Stimulated activated naive CD4-positive, alpha-beta T cell treated with Interleukin-2 at 50 U/mL for 16 hours (primary cell): Measurements from ENCODE around the gene ATP6V1G3.
A peak's percentile ranks its signal among the peaks of the same experiment; 100 is the strongest.
"Not testable (repeated sequence)": the region's sequence is repeated elsewhere in the genome, so short reads cannot be mapped to it uniquely, and the experiment has no call there.

Experiments
- DNase-seq: peaks from one replicate; lab custom pipeline; 2025; lab: John Stamatoyannopoulos, UW

The ATP6V1G3 gene, protein sequence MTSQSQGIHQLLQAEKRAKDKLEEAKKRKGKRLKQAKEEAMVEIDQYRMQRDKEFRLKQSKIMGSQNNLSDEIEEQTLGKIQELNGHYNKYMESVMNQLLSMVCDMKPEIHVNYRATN

GRCh38 chr1:198540580-198540979, at the start of gene ATP6V1G3:
TSS of gene ATP6V1G3 (minus strand) at chr1:198540680. CDS start at chr1:198540650, 30 bp downstream.
- DNase-seq, result no peak

- DNase-seq, result no peak
Observed at GRCh38 chr1:198588845-198589244, 48.4 kb upstream of the ATP6V1G3 start.

DNA sequence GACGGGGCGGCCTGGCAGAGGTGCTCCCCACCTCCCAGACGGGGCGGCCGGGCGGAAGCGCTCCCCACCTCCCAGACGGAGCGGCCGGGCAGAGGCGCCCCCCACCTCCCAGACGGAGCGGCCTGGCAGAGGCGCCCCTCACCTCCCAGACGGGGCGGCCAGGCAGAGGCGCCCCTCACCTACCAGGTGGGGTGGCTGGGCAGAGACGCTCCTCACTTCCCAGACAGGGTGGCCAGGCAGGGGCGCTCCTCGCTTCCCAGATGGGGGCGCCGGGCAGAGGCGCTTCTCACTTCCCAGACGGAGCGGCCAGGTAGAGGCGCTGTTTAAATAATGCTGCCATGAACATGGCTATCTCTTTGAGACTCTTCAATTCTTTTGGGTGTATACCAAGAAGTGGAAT, 43.7 kb upstream of the ATP6V1G3 start:
- DNase-seq, result no peak

- DNase-seq, result not testable (repeated sequence)
Observed at GRCh38 chr1:198583209-198583802, 42.8 kb upstream of the ATP6V1G3 start.

- no peak for DNase-seq
Observed at GRCh38 chr1:198577444-198577843, 37.0 kb upstream of the ATP6V1G3 start.

DNA sequence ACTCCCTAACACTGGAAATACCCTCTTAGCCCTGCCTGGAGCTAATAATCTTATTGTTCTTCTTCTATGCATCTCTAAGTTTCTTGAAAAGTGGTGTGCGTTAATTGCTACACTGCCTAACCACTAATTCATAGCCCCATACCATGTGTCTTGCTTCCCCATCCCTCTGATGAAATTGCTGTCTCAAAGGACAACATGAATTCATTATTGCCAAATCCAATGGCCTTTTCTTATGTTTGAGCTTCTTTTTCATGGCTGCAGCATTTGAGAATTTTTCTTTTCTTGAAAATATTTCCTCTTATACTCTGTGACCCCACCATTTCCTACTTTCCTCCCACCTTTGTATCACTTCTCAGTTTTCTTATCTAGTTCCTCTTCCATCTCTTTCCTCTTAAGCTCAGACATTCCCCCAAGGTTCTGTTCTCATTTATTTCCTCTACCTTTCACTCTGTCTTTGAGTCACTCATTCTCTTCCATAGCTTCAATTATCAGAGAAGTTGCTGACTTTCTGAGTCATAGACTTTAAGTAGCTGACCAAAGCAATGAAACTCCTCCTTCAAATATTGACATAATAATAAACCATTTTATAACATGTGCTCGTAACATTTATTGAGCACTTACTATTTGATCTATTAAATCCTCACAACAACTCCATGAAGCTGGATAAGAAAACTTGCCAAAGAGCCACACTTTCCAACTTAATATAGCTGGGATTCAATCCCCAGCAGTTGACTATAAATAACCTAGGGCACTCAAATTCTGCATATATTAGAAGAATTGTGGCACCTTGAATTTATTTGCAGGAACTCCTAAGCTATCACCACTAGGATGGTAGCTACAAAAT, 35.5 kb upstream of the ATP6V1G3 start:
- no peak for DNase-seq

DNA sequence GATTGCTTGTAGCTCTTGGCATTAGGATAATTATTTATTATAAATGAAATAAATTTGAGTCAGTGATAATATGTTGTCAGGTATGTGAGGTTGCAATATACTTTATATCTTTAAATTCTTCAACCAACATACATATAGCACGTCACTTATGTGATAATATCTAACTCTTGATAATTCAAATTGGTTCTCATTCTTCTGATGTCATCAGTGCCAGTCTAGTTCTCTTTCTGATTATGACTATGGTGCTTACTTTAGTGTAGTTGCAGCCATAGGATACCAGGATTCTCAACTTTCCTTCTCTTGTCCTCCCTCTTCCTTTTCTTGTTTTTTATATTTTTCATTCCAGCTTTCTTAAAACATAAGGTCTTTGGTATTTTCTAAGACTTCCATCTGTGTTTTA, 34.8 kb upstream of the ATP6V1G3 start:
- no peak for DNase-seq

DNA sequence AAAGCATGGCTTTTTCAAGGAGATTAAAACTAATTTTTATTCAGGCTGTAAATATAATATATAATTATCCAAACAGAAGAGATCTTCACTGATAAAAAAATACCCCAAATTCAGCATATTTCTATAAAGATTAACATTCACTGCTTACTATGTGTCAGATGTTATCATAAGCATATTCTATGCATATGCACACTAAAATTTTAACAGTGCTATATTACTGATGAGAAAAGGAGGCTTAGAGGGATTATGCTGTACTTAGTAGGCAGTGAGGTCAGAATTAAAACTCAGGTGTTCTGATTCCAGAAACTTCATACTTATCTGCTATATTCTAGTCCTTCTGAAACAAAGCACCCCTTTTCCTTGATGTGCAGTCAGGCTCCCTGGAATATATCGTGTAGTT, 33.8 kb upstream of the ATP6V1G3 start:
- no peak for DNase-seq

DNA sequence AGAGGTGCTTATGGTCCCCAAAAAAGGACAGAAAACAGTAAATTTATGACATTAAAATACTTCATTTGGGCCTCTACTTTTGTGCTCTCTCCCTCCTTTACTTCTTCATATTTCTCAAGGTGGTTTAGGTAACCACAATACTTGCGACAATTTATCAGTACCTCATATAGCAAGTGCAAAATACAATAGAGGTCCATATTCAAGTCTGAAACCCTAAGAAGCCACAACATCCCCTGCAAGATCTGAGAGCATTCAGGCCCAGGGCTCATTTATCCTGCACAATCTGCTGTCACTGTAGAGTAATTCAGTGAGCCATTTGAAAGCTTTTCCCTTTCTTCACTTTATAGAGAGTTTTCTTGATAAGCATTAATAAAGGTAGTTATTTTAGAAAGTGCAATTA, 24.2 kb upstream of the ATP6V1G3 start:
- no peak for DNase-seq

- DNase-seq, result no peak
Observed at GRCh38 chr1:198564157-198564556, 23.7 kb upstream of the ATP6V1G3 start.

DNA sequence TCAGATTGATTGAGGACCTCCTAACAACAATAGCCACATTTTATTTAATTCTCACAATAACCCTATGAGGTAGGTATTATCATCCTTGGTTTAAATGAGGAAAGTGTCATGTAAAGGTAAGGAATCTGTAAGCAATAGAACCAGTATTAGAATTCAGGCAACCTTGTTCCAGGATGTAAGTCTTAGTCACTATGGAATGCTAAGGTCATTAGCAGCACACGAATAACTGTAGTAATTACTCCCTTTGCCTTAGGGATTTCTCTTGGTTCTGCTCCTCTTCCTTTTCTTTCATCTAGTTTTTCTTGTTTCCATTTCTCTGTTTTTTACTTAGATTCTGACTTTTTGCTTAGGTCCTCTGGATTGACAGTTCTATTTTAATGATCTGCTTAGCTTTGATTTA, 23.1 kb upstream of the ATP6V1G3 start:
- DNase-seq, result no peak

GRCh38 chr1:198560161-198560560, 19.7 kb upstream of the ATP6V1G3 start:
- no peak for DNase-seq

DNA sequence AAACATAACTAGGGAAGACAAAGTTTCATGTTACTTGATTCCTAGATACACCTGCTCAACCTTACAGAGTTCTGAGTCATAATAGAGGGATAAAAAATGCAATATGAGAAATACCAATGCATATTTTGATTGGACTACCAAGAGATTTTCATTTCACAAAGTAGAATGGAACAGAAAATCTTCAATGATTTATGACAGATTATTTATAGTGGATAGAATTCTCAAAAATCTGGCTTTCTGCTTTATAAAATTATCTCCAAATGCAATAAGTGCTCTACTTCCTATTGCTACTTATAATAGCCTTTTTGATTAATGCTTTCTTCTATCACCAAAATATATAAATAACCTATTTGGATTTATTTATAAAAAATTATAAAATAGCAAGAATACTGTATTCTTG, 18.9 kb upstream of the ATP6V1G3 start:
- DNase-seq, result no peak

- DNase-seq, result no peak
Observed at GRCh38 chr1:198558402-198558801, 17.9 kb upstream of the ATP6V1G3 start.

- peak; percentile 23 for DNase-seq
Observed at GRCh38 chr1:198556971-198557370, 16.5 kb upstream of the ATP6V1G3 start.

- DNase-seq, result no peak
Observed at GRCh38 chr1:198552668-198553416, 12.4 kb upstream of the ATP6V1G3 start.

- no peak for DNase-seq
Observed at GRCh38 chr1:198550941-198551524, 10.6 kb upstream of the ATP6V1G3 start.

- DNase-seq, result no peak
Observed at GRCh38 chr1:198549866-198550265, 9.4 kb upstream of the ATP6V1G3 start.

DNA sequence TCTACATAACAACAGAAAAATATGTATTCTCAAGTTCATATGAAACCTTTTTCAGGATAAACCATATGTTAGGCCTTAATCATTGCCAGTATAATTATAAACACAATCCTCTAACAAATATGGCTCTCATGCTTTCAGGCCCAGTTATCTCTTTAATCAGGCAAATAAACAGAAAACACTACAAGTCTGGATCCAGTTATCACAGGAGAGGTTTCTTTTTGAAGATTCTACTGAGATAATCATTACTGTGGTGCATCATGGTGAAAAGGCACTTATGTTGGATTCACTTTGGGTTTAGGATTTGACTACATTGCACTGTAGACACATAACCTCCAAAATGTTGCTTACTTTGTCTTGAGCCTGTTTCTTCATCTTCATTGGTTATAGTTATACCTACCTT, 8.4 kb upstream of the ATP6V1G3 start:
- DNase-seq, result no peak

- no peak for DNase-seq
Observed at GRCh38 chr1:198545156-198545555, 4.7 kb upstream of the ATP6V1G3 start.

DNA sequence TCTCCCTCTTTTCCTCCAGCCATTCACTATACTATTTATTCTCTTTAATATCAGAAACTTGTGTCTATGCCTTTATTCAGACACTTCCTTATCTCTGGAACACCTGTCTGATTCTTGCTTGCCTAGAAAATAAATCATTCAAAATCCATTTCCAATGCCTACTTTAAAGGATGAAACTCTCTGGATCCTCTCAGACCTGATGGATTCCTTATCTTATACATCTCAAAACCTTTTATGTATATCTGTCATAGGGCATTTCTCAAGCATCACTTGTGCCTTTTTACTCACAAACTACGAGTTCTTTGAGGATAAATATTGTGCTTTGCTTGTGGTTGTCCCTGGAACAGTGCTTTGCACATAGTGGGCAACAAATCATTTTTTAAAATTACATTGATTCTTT, 3.8 kb upstream of the ATP6V1G3 start:
- DNase-seq, result no peak

DNA sequence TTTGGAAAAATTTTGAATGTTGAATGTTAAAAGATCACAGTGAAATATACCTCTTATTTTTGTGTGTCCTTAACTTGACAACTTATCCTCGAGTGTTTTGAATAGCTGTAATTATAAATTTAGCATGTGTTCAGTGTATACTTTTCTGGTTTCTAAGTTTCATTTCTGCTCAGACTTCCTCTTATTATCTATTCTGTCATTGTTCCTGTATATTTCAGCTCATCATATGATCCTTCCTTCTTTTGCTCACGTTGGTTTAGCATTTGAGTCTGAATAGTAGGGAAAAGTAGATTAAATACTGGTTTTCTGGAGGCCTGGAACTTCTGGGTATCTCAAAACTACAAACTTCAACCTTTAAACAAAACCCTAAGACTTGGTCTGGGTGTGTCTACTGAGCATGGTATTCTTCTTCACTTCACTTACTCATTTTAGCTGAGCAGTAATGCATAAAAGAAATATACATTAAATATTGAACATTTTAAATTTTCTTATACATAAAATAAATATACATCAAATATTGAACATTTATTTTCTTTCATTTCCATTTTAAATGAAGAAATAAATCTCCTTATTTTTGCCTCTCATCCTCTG, 3.3 kb upstream of the ATP6V1G3 start:
- no peak for DNase-seq
